Measurements from ENCODE around the gene ZBTB43. TPM values are rescaled to one million over a fixed set of nuclear protein-coding genes. Genes with fewer than 3 reads are reported as not detected.

The ZBTB43 gene
- total and polyA plus RNA-seq, 2 experiments from 2014 or later, result 9.7 to 11.8 TPM

DNA sequence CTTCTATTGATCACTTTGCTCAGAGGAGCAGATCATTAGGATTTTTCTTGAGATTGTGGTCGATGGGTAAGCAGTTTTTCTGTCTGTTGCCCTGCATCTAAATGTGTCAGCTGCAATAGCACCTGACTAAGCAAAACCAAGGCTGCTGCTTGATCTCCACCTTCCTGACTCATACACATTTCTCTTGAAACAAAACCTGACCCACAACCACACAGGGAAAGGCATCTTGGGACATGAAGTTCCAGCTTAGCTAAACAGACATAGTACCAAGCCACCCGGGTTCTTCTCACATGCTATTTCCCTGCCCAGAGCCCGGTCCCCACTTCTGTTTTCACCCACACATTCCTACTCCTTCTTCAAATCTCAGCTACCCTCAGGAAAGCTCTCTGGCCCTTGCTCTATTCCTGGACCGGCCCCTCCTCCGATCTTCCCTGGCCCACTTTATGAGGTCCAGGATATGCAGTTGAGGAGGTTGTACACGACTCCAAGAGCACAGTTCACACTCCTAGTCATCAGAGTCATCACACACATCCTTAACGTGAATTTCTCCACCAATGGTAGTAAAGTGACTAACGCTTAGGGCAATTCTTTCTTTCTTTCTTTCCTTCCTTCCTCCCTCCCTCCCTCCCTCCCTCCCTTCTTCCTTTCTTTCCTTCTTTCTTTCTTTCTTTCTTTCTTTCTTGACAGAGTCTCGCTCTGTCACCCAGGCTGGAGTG, 16.0 kb upstream of the ZBTB43 start (continued):
- TF ChIP-seq, protein P1, sequence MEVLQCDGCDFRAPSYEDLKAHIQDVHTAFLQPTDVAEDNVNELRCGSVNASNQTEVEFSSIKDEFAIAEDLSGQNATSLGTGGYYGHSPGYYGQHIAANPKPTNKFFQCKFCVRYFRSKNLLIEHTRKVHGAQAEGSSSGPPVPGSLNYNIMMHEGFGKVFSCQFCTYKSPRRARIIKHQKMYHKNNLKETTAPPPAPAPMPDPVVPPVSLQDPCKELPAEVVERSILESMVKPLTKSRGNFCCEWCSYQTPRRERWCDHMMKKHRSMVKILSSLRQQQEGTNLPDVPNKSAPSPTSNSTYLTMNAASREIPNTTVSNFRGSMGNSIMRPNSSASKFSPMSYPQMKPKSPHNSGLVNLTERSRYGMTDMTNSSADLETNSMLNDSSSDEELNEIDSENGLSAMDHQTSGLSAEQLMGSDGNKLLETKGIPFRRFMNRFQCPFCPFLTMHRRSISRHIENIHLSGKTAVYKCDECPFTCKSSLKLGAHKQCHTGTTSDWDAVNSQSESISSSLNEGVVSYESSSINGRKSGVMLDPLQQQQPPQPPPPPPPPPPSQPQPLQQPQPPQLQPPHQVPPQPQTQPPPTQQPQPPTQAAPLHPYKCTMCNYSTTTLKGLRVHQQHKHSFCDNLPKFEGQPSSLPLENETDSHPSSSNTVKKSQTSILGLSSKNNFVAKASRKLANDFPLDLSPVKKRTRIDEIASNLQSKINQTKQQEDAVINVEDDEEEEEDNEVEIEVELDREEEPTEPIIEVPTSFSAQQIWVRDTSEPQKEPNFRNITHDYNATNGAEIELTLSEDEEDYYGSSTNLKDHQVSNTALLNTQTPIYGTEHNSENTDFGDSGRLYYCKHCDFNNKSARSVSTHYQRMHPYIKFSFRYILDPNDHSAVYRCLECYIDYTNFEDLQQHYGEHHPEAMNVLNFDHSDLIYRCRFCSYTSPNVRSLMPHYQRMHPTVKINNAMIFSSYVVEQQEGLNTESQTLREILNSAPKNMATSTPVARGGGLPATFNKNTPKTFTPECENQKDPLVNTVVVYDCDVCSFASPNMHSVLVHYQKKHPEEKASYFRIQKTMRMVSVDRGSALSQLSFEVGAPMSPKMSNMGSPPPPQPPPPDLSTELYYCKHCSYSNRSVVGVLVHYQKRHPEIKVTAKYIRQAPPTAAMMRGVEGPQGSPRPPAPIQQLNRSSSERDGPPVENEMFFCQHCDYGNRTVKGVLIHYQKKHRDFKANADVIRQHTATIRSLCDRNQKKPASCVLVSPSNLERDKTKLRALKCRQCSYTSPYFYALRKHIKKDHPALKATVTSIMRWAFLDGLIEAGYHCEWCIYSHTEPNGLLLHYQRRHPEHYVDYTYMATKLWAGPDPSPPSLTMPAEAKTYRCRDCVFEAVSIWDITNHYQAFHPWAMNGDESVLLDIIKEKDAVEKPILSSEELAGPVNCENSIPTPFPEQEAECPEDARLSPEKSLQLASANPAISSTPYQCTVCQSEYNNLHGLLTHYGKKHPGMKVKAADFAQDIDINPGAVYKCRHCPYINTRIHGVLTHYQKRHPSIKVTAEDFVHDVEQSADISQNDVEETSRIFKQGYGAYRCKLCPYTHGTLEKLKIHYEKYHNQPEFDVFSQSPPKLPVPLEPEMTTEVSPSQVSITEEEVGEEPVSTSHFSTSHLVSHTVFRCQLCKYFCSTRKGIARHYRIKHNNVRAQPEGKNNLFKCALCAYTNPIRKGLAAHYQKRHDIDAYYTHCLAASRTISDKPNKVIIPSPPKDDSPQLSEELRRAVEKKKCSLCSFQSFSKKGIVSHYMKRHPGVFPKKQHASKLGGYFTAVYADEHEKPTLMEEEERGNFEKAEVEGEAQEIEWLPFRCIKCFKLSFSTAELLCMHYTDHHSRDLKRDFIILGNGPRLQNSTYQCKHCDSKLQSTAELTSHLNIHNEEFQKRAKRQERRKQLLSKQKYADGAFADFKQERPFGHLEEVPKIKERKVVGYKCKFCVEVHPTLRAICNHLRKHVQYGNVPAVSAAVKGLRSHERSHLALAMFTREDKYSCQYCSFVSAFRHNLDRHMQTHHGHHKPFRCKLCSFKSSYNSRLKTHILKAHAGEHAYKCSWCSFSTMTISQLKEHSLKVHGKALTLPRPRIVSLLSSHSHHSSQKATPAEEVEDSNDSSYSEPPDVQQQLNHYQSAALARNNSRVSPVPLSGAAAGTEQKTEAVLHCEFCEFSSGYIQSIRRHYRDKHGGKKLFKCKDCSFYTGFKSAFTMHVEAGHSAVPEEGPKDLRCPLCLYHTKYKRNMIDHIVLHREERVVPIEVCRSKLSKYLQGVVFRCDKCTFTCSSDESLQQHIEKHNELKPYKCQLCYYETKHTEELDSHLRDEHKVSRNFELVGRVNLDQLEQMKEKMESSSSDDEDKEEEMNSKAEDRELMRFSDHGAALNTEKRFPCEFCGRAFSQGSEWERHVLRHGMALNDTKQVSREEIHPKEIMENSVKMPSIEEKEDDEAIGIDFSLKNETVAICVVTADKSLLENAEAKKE (CRISPR knock-in tag; IDR thresholded peaks at IDR 0.05), result no peak
- TF ChIP-seq EZH2 (IDR thresholded peaks at IDR 0.05; ENCODE audit: low read depth, unreplicated experiment) (no peak), ZNF114 (CRISPR knock-in tag; IDR thresholded peaks at IDR 0.05) (no peak), ZNF331 (CRISPR knock-in tag; IDR thresholded peaks at IDR 0.05; ENCODE audit: low read depth) (no peak), CREB1 (CRISPR knock-in tag; IDR thresholded peaks at IDR 0.05; ENCODE audit: low read depth) (no peak), STAT1 (IDR thresholded peaks at IDR 0.05; ENCODE audit: unreplicated experiment) (no peak), JUNB (IDR thresholded peaks at IDR 0.05; ENCODE audit: unreplicated experiment) (no peak)

DNA sequence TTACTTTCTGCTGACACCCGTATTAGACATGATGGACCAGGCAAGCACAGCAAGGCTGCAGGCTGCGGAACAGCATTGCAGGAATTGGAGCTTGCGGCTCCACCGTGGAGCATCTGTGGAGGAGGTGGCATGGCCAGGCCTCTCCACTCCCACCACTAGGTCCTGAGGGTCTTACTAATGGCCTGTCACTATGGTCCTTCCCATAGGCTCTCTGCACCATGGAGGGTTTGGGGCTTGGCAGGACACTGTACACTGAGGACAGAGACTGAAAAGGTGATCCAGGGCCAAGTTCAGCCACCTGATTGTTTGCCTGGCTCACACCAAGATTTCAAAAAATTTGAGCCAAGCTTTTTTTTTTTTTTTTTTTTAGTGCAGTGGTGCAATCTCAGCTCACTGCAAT, 14.3 kb upstream of the ZBTB43 start:
- Mint-ChIP-seq H3K36me3 (ENCODE audit: low read depth) (no peaks in the 10 kb centered on the region), H3K27me3 (ENCODE audit: insufficient read depth, low read depth, poor library complexity) (peaks cover 4% of the 10 kb centered on the region), H3K9me3 (peaks cover 4% of the 10 kb centered on the region; the same call in 2 of the 3 replicates), H3K27ac (no peak overlapping the region), H3K4me3 (no peak overlapping the region), H3K4me1 (0 out of 3 replicates have a peak, but pooled peaks cover 2% of the 10 kb centered on the region)
- Histone ChIP-seq H3K4me2 (no peak overlapping the region), H3F3A (replicated peaks; ENCODE audit: low read depth) (no peaks in the 10 kb centered on the region), H3K9me2 (ENCODE audit: insufficient read depth) (no peaks in the 10 kb centered on the region), H3K27ac (ENCODE audit: low read depth) (no peak overlapping the region), H3K36me3 (ENCODE audit: insufficient read depth) (no peaks in the 10 kb centered on the region), H2AFZ (no peak overlapping the region), H3K4me1 (ENCODE audit: insufficient read depth) (no peaks in the 10 kb centered on the region), H3K79me2 (replicated peaks; ENCODE audit: insufficient read depth) (no peaks in the 10 kb centered on the region), H3K4me3 (no peak overlapping the region), H4K20me1 (replicated peaks; ENCODE audit: insufficient read depth) (no peaks in the 10 kb centered on the region), H3K27me3 (ENCODE audit: insufficient read depth) (no peaks in the 10 kb centered on the region)
- DNase-seq (ENCODE audit: low spot score) (no peak), ATAC-seq (no peak)
- TF ChIP-seq JUNB (IDR thresholded peaks at IDR 0.05; ENCODE audit: unreplicated experiment), result no peak
- no peak for TF ChIP-seq ZNF114 (CRISPR knock-in tag; IDR thresholded peaks at IDR 0.05)

Measured in GM23338 (cell line).